Fibroblast of mammary gland (primary cell): ENCODE results near the gene KCNIP4.

ENCODE experiments used
- DNase-seq: peaks from one replicate; pipeline ENCODE4 v3.0.0-alpha.2; 2010; ENCODE audit warnings: low read depth
- H3K4me3 ChIP-seq: 2 replicates; pipeline ENCODE4 v1.5.1; 2011; ENCODE audit warnings: low read depth, mild to moderate bottlenecking, low read length, moderate library complexity; ENCODE audit not compliant: control insufficient read depth
- TF ChIP-seq, protein P1 (sequence below): conservative IDR thresholded peaks from 2 replicates; pipeline ENCODE4 v1.5.1; 2011; ENCODE audit warnings: low read depth, low read length, inconsistent platforms; ENCODE audit not compliant: control insufficient read depth, insufficient read depth

Gene KCNIP4

DNA sequence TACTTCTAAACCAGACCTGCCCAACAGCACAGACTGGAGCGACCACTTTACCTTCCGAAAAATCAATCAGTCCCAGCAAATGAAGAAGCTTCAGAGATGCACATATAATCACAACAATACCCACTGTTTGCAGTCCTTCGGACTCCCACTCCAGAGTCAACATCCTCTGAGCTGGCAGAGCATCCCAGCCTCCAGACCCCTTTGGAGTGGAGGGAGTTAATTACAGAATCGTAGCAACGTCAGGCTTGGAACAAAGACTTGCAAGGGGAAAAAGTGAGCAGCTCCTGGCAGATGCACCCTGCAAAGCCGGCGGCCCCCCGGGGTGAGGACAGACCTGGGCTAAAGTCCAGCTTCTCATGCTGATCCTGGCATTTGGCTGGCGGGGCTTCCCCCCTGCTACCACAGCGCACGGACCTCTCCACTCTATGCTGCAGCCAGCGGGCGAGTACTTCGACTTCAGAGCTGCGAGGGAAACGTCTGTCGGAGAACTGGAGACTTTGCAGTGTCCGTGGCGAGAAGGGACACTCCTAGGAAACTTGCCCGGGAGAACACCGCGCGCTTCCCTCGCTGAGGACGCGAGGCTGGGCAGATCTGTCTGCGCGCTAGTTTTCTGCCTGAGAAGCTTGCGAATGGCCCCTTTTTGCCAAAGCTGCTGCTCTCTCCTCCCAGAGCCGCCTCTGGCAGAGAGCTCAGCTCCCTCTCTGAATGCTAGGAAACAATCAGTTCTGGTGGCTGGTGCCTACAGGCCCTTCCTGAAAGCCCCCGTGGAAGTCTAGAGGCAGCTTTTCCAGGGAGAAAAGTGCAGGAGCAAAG lies 964.6 kb downstream of the KCNIP4 start:
- no peak overlapping the region for H3K4me3 ChIP-seq
- DNase-seq = no peak
- TF ChIP-seq, protein P1, sequence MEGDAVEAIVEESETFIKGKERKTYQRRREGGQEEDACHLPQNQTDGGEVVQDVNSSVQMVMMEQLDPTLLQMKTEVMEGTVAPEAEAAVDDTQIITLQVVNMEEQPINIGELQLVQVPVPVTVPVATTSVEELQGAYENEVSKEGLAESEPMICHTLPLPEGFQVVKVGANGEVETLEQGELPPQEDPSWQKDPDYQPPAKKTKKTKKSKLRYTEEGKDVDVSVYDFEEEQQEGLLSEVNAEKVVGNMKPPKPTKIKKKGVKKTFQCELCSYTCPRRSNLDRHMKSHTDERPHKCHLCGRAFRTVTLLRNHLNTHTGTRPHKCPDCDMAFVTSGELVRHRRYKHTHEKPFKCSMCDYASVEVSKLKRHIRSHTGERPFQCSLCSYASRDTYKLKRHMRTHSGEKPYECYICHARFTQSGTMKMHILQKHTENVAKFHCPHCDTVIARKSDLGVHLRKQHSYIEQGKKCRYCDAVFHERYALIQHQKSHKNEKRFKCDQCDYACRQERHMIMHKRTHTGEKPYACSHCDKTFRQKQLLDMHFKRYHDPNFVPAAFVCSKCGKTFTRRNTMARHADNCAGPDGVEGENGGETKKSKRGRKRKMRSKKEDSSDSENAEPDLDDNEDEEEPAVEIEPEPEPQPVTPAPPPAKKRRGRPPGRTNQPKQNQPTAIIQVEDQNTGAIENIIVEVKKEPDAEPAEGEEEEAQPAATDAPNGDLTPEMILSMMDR = no peak

DNA sequence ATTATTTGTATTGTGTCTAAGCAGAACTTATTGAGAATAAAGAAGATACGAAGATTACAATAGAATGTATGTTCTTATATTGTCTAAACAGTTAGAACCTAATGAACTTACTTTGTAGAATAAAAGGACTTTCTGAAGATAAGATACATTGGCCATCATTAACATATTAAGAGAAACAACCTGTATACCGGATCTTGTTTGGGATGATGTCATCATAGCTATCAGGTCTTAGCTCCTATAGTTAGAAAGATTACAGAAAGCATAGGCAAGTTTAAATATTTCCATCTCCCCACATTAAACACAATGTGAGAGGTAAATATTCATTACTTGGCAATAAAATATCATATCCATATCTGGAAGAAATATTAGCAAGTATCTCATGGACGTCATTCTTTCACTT lies 966.0 kb downstream of the KCNIP4 start:
- TF ChIP-seq, protein P1 = no peak
- H3K4me3 ChIP-seq = no peak overlapping the region
- no peak for DNase-seq

- TF ChIP-seq, protein P1 = no peak
- no peak for DNase-seq
- no peak overlapping the region for H3K4me3 ChIP-seq
Measured at GRCh38 chr4:20960291-20960690, 988.3 kb downstream of the KCNIP4 start.

- TF ChIP-seq, protein P1 = no peak
- DNase-seq = peak; percentile 0
- H3K4me3 ChIP-seq = no peak overlapping the region
Measured at GRCh38 chr4:20954541-20954940, 994.0 kb downstream of the KCNIP4 start.

DNA sequence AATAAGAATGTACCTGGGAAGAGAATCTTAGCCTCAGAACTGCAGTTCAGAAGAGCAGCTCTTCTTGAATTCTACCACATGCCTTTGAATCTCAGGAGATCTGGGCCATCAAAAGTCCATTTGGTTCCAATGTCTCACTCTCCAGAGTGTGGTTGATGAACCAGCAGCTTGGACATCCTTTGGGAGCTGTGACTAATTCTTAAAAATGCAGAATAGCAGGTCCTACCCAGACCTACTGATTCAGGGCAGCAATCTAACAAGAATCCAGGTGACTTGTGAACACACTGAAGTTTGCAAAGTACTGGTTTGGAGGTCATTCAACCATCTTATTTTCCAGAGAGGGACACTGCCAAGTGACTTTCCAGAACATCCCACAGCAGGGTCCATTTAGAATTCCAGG lies 1003.6 kb downstream of the KCNIP4 start:
- TF ChIP-seq, protein P1 = no peak
- no peak overlapping the region for H3K4me3 ChIP-seq
- no peak for DNase-seq

- no peak for DNase-seq
- no peak overlapping the region for H3K4me3 ChIP-seq
- TF ChIP-seq, protein P1 = no peak
Measured at GRCh38 chr4:20944451-20944850, 1004.1 kb downstream of the KCNIP4 start.
